Measurements from ENCODE around the gene DNAJB5.

DNA sequence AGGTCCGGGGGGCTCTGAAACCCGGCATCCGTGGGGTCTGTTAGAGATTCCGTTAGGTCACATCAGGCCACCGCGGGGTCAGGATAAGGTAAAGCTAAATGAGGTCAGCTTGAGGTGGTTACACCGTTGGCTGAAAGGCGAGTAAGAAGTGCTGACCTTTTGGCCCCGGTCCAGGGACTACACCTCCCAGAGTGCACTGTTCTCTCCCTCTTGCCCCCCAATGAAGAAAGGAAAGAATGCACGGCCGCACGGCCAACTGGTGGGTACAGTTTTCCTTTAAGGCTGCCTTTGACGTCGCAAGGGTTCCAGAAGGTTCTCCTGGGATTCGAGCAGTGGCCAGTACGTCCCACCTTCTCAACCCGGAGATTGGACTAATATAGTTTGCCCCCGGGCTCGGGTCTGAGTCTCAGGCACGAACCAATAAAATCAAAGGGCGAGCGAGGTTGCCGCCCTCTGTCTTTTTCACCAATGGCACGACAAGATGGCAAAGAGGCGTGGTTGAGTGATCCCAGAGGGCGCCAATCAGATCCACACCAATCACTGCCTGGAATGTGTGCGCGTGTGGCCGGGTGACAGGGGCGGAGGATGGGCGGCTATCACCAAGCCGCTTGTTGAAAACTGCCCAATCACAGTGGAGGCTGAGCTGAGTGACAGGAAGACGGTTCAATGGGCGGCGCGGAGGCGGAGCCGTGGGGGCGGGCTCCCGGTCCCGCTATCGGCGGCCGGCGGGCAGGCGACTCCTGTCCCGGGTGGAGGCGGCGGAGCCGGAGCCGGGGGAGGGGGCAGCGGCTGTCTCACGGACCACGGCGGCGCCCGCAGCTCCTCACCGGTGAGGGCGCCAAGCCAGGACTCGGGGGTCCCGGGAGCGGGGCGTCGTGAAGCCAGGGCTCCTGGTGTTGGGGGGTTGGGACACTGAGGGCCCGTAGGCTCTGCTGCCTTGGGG is at the start of gene DNAJB5:
- TF ChIP-seq CTCF (conservative IDR thresholded peaks at IDR 0.05 in 1 of 2, IDR thresholded peaks at IDR 0.05 in 1 of 2; ENCODE audit: low read depth in 1 of 2, low read length in 2 of 2) (no peak), EZH2 (IDR thresholded peaks at IDR 0.05; ENCODE audit: low read length, missing control alignments) (no peak)

All from fibroblast of lung (primary cell).